SK-N-SH (cell line): ENCODE data around the gene RASSF8. TPM values are rescaled to one million over a fixed set of nuclear protein-coding genes. Genes with fewer than 3 reads are reported as not detected.

Experiments used
- CTCF ChIA-PET: fragments of 300-600, 350-600 bp; formaldehyde crosslinking; extraction: SDS; loops from one replicate; lab custom pipeline; 2021; lab: Yijun Ruan, JAX
- POLR2A ChIA-PET: fragments of 350-600 bp; sonication (Branson Sonifier 250); formaldehyde crosslinking; extraction: SDS; loops from one replicate; lab custom pipeline; 2020; ENCODE audit warnings: antibody characterized with exemption, inconsistent platforms; lab: Yijun Ruan, JAX
- DNase-seq: peaks from one replicate; pipeline ENCODE4 v3.0.0; 2012
- H2AFZ ChIP-seq: fragments of 200-600 bp; sonication (generic); 2 replicates; pipeline ENCODE4 v1.8.1; 2016; ENCODE audit warnings: antibody characterized with exemption, mild to moderate bottlenecking, low read depth
- H3F3A ChIP-seq: fragments of 200-600 bp; sonication (generic); replicated peaks from 2 replicates; pipeline ENCODE3; 2016; ENCODE audit warnings: antibody characterized with exemption, mild to moderate bottlenecking; ENCODE audit not compliant: insufficient read depth
- H3K27ac ChIP-seq, 2 experiments: fragments of 200-500 bp in 1 of 2; fragments of 200-600 bp in 1 of 2; sonication (Bioruptor generic) in 1 of 2; sonication (generic), shearing (Covaris generic) in 1 of 2; 2 replicates each; pipeline versions ENCODE4 v1.5.1 to v1.6.1; 2014 to 2016; ENCODE audit warnings: low read depth in 2 of 2, inconsistent platforms in 1 of 2, low read length in 1 of 2, mild to moderate bottlenecking in 1 of 2, mixed read lengths in 1 of 2
- H3K27me3 ChIP-seq: fragments of 200-600 bp; sonication (generic), shearing (Covaris generic); 2 replicates; pipeline ENCODE4 v1.6.1; 2016; ENCODE audit warnings: mixed run types; ENCODE audit not compliant: insufficient read depth
- H3K36me3 ChIP-seq, 2 experiments: fragments of 200-500 bp in 1 of 2; fragments of 200-600 bp in 1 of 2; sonication (Bioruptor generic) in 1 of 2; sonication (generic) in 1 of 2; replicated peaks in 1 of 2; 2 replicates each; pipeline versions ENCODE3 to v1.5.1; 2014 to 2016; ENCODE audit warnings: low read length in 1 of 2, mild to moderate bottlenecking in 1 of 2; ENCODE audit not compliant: insufficient read depth in 2 of 2, control insufficient read depth in 1 of 2
- H3K4me1 ChIP-seq, 2 experiments: fragments of 200-500 bp in 1 of 2; fragments of 200-600 bp in 1 of 2; sonication (Bioruptor generic) in 1 of 2; sonication (generic), shearing (Covaris generic) in 1 of 2; 2 replicates each; pipeline versions ENCODE4 v1.5.1 to v1.6.1; 2014 to 2016; ENCODE audit warnings: low read depth in 1 of 2, low read length in 1 of 2, mixed run types in 1 of 2; ENCODE audit not compliant: insufficient read depth in 2 of 2, control insufficient read depth in 1 of 2
- H3K4me2 ChIP-seq: fragments of 200-600 bp; sonication (generic), shearing (Covaris generic); 2 replicates; pipeline ENCODE4 v1.6.1; 2017; ENCODE audit warnings: mixed run types
- H3K4me3 ChIP-seq, 2 experiments: fragments of 200-500 bp in 1 of 2; fragments of 200-600 bp in 1 of 2; sonication (Bioruptor generic) in 1 of 2; sonication (generic), shearing (Covaris generic) in 1 of 2; 2 replicates each; pipeline versions ENCODE4 v1.5.1 to v1.8.1; 2014 to 2016; ENCODE audit warnings: low read depth in 2 of 2, inconsistent platforms in 1 of 2, low read length in 1 of 2, mild to moderate bottlenecking in 1 of 2, mixed read lengths in 1 of 2, moderate library complexity in 1 of 2
- H3K79me2 ChIP-seq: fragments of 200-600 bp; sonication (generic); 2 replicates; pipeline ENCODE4 v1.8.1; 2017; ENCODE audit warnings: mild to moderate bottlenecking; ENCODE audit not compliant: insufficient read depth
- H3K9ac ChIP-seq: fragments of 200-600 bp; sonication (generic); 2 replicates; pipeline ENCODE4 v1.6.1; 2017; ENCODE audit warnings: mixed run types
- H3K9me2 ChIP-seq: fragments of 200-600 bp; sonication (generic); 2 replicates; pipeline ENCODE4 v1.6.1; 2017; ENCODE audit warnings: mixed run types
- H3K9me3 ChIP-seq: fragments of 200-600 bp; sonication (generic); 2 replicates; pipeline ENCODE4 v1.6.1; 2017; ENCODE audit warnings: mixed run types, mild to moderate bottlenecking, moderate library complexity
- H4K20me1 ChIP-seq: fragments of 200-600 bp; sonication (generic); 2 replicates; pipeline ENCODE4 v1.6.1; 2017; ENCODE audit warnings: mild to moderate bottlenecking, mixed run types; ENCODE audit not compliant: insufficient read depth
- CTCF ChIP-seq: fragments of 200-600 bp; sonication (generic); IDR thresholded peaks from 2 replicates; pipeline ENCODE4 v1.6.1; 2017; ENCODE audit warnings: antibody characterized with exemption, mild to moderate bottlenecking, moderate library complexity
- GABPA ChIP-seq: IDR thresholded peaks from 2 replicates; pipeline ENCODE4 v1.4.0; 2012; ENCODE audit warnings: low read depth, mild to moderate bottlenecking
- GATA2 ChIP-seq: sonication (generic); formaldehyde crosslinking; IDR thresholded peaks from 2 replicates; pipeline ENCODE4 v1.5.0; 2020; ENCODE audit warnings: mild to moderate bottlenecking, missing genetic modification reagents
- IRF3 ChIP-seq: fragments of 150-350 bp; IDR thresholded peaks from 2 replicates; pipeline ENCODE4 v1.6.1; 2016; ENCODE audit warnings: mild to moderate bottlenecking, low read depth, low read length
- MEF2A ChIP-seq: IDR thresholded peaks from 2 replicates; pipeline ENCODE4 v1.4.0; 2012; ENCODE audit warnings: low read depth, borderline replicate concordance
- NFIC ChIP-seq: IDR thresholded peaks from 2 replicates; pipeline ENCODE4 v1.4.0; 2012; ENCODE audit warnings: borderline replicate concordance
- PBX3 ChIP-seq: IDR thresholded peaks from 2 replicates; pipeline ENCODE4; 2012
- RAD21 ChIP-seq: IDR thresholded peaks from 2 replicates; pipeline ENCODE4 v1.6.1; 2012; ENCODE audit warnings: mild to moderate bottlenecking, low read length
- SMC3 ChIP-seq: IDR thresholded peaks from 2 replicates; pipeline ENCODE4 v1.6.1; 2012; ENCODE audit warnings: low read depth, low read length, improper control_type of control experiment
- TAF1 ChIP-seq: IDR thresholded peaks from 2 replicates; pipeline ENCODE4 v1.6.1; 2012; ENCODE audit warnings: low read depth, mild to moderate bottlenecking, low read length, moderate library complexity, borderline replicate concordance
- TEAD4 ChIP-seq: IDR thresholded peaks from 2 replicates; pipeline ENCODE4 v1.4.0; 2012; ENCODE audit warnings: mild to moderate bottlenecking, borderline replicate concordance; ENCODE audit not compliant: insufficient read depth
- USF2 ChIP-seq: fragments of 150-350 bp; IDR thresholded peaks from 2 replicates; pipeline ENCODE4 v1.6.1; 2017; ENCODE audit warnings: antibody characterized with exemption, low read length, low read depth, borderline replicate concordance
- YY1 ChIP-seq: IDR thresholded peaks from 2 replicates; pipeline ENCODE4 v1.4.0; 2012; ENCODE audit warnings: low read depth, mild to moderate bottlenecking
- WGBS: methylation state at CpG from one replicate; pipeline ENCODE4 v1.1.6; 2017; ENCODE audit warnings: low lambda C conversion rate; 5-methylcytosine and 5-hydroxymethylcytosine counted together
- polyA plus RNA-seq, 3 experiments: library from polyadenylated mRNA; depleted of rRNA; stranded (reverse); fragments of >200 nt; gene quantifications; 2 replicates each; pipeline ENCODE4 v1.2.3, GENCODE V29; 2012

RASSF8 gene
- polyA plus RNA-seq, 1 of the 3 experiments (the other 2 are of a cell fraction) = 15.3 TPM

GRCh38 chr12:26090836-26091510 lies 132.5 kb downstream of the RASSF8 start:
- no peaks in the 10 kb centered on the region for H3K9me3 ChIP-seq
- no peaks in the 10 kb centered on the region for H4K20me1 ChIP-seq
- no peak overlapping the region for H3K4me3 ChIP-seq
- ChIA-PET CTCF (interaction anchor here (0.6 to 1.9 kb wide), 12 partner anchors 9 to 695 kb away, joined by 3 to 21 read pairs (median 4); partner anchors contain the start of gene RASSF8), POLR2A (no interaction called here)
- H3K4me1 ChIP-seq = no peaks in the 10 kb centered on the region; a peak in 3 of 4 replicates
- H3K27ac ChIP-seq = no peak overlapping the region
- H3K9ac ChIP-seq = no peak overlapping the region
- no peak overlapping the region for H2AFZ ChIP-seq
- no peak for TF ChIP-seq NFIC
- TF ChIP-seq TEAD4 = no peak
- H3K36me3 ChIP-seq = no peaks in the 10 kb centered on the region
- DNase-seq = no peak
- no peaks in the 10 kb centered on the region for H3F3A ChIP-seq
- 85% methylated on average over 11 of the region's 11 CpGs for WGBS
- no peaks in the 10 kb centered on the region for H3K79me2 ChIP-seq
- no peak overlapping the region for H3K4me2 ChIP-seq
- H3K27me3 ChIP-seq = no peaks in the 10 kb centered on the region
- H3K9me2 ChIP-seq = no peaks in the 10 kb centered on the region

- Histone ChIP-seq H3K9me2 (no peaks in the 10 kb centered on the region), H3K79me2 (no peaks in the 10 kb centered on the region), H2AFZ (no peak overlapping the region), H4K20me1 (no peaks in the 10 kb centered on the region), H3K4me3 (no peak overlapping the region), H3F3A (no peaks in the 10 kb centered on the region), H3K9me3 (no peaks in the 10 kb centered on the region), H3K27ac (no peak overlapping the region)
- WGBS = 90% methylated on average over 6 of the region's 6 CpGs
- POLR2A ChIA-PET = no interaction called here
- DNase-seq = peak; percentile 40
- TF ChIP-seq YY1 (no peak), RAD21 (peak; percentile 79), GABPA (no peak), CTCF (peak; percentile 34; the same call in 1 of the 2 replicates), PBX3 (no peak), IRF3 (no peak), MEF2A (no peak), USF2 (no peak), GATA2 (CRISPR knock-in tag) (no peak), SMC3 (peak; percentile 47), TEAD4 (no peak), TAF1 (no peak)
- TF ChIP-seq, all 33 proteins: peak for 3
- Histone ChIP-seq H3K9ac (no peak overlapping the region), H3K4me2 (no peak overlapping the region), H3K36me3 (no peaks in the 10 kb centered on the region), H3K27me3 (no peaks in the 10 kb centered on the region), H3K4me1 (no peaks in the 10 kb centered on the region; a peak in 3 of 4 replicates)
- CTCF ChIA-PET = interaction anchor here (0.6 to 1.9 kb wide), 18 partner anchors 9 to 695 kb away, joined by 3 to 21 read pairs (median 3); partner anchors contain the start of gene RASSF8
These were observed 133.3 kb downstream of the RASSF8 start for GRCh38 chr12:26091822-26092221.
